Gastroesophageal sphincter (tissue), 3 donors: ENCODE measurements around the gene PCDHA3.

Source experiments
- EP300 ChIP-seq: sonication (generic); formaldehyde crosslinking; IDR thresholded peaks from one replicate; pipeline ENCODE4 v1.6.1; 2017; ENCODE audit warnings: antibody characterized with exemption, mild to moderate bottlenecking
- POLR2A ChIP-seq, 2 donors: fragments of 450-650 bp; IDR thresholded peaks; one replicate each; pipeline ENCODE4 v1.6.1; 2017; ENCODE audit warnings: antibody characterized with exemption in 2 of 2, mild to moderate bottlenecking in 2 of 2, moderate library complexity in 1 of 2
- POLR2AphosphoS5 ChIP-seq: sonication (generic); formaldehyde crosslinking; IDR thresholded peaks from one replicate; pipeline ENCODE4 v1.6.1; 2017; ENCODE audit warnings: antibody characterized with exemption
- TF ChIP-seq, protein P1 (sequence below), 4 experiments: fragments of 200-600 bp in 2 of 4; fragments of 450-650 bp in 2 of 4; sonication (generic) in 1 of 4; IDR thresholded peaks; one replicate each; pipeline ENCODE4 v1.5.1; 2017 to 2019; ENCODE audit warnings: antibody characterized with exemption in 4 of 4, mild to moderate bottlenecking in 2 of 4, moderate library complexity in 2 of 4

DNA sequence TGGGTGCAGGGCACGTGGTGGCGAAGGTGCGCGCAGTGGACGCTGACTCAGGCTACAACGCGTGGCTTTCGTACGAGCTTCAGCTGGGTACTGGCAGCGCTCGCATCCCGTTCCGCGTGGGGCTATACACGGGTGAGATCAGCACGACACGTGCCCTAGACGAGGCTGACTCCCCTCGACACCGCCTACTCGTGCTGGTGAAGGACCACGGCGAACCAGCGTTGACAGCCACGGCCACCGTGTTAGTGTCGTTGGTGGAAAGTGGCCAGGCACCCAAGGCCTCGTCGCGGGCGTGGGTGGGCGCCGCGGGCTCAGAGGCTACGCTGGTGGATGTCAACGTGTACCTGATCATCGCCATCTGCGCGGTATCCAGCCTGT, 4.2 kb upstream of the PCDHA3 start:
- no peak for TF ChIP-seq EP300
- TF ChIP-seq, protein P1, sequence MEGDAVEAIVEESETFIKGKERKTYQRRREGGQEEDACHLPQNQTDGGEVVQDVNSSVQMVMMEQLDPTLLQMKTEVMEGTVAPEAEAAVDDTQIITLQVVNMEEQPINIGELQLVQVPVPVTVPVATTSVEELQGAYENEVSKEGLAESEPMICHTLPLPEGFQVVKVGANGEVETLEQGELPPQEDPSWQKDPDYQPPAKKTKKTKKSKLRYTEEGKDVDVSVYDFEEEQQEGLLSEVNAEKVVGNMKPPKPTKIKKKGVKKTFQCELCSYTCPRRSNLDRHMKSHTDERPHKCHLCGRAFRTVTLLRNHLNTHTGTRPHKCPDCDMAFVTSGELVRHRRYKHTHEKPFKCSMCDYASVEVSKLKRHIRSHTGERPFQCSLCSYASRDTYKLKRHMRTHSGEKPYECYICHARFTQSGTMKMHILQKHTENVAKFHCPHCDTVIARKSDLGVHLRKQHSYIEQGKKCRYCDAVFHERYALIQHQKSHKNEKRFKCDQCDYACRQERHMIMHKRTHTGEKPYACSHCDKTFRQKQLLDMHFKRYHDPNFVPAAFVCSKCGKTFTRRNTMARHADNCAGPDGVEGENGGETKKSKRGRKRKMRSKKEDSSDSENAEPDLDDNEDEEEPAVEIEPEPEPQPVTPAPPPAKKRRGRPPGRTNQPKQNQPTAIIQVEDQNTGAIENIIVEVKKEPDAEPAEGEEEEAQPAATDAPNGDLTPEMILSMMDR (IDR thresholded peaks at IDR 0.05) = no peak
- TF ChIP-seq POLR2AphosphoS5 = no peak
- no peak for TF ChIP-seq POLR2A (IDR thresholded peaks at IDR 0.05)
